H9 (cell line): ENCODE data around the gene ZDHHC9. TPM values are rescaled to one million over a fixed set of nuclear protein-coding genes. Genes with fewer than 3 reads are reported as not detected.

ENCODE experiments used
- DNase-seq: peaks from one replicate; pipeline ENCODE4 v3.0.0-alpha.2; 2017
- H2AFZ ChIP-seq: one replicate; pipeline ENCODE4 v1.6.1; 2013; ENCODE audit warnings: mild to moderate bottlenecking, low read length, control low read depth, moderate library complexity
- H2AK5ac ChIP-seq: 2 replicates; pipeline ENCODE4 v1.6.1; 2013; ENCODE audit warnings: low read length, control low read depth, mixed read lengths; ENCODE audit not compliant: insufficient read length
- H2BK120ac ChIP-seq: one replicate; pipeline ENCODE4 v1.6.1; 2013; ENCODE audit warnings: low read depth, mild to moderate bottlenecking, low read length, control low read depth, inconsistent platforms; ENCODE audit not compliant: poor library complexity, severe bottlenecking
- H2BK12ac ChIP-seq: 2 replicates; pipeline ENCODE4 v1.6.1; 2013; ENCODE audit warnings: low read length, control low read depth, mixed read lengths, low read depth; ENCODE audit not compliant: insufficient read length
- H2BK15ac ChIP-seq: 2 replicates; pipeline ENCODE4 v1.6.1; 2013; ENCODE audit warnings: low read depth, low read length, control low read depth
- H2BK20ac ChIP-seq: one replicate; pipeline ENCODE4 v1.6.1; 2013; ENCODE audit warnings: low read depth, mild to moderate bottlenecking, low read length, control low read depth, inconsistent platforms; ENCODE audit not compliant: poor library complexity, severe bottlenecking
- H2BK5ac ChIP-seq: 2 replicates; pipeline ENCODE4 v1.6.1; 2013; ENCODE audit warnings: low read length, control low read depth, mixed read lengths; ENCODE audit not compliant: insufficient read length
- H3K14ac ChIP-seq: 2 replicates; pipeline ENCODE4 v1.6.1; 2013; ENCODE audit warnings: low read length, control low read depth; ENCODE audit not compliant: insufficient read depth
- H3K18ac ChIP-seq: 2 replicates; pipeline ENCODE4 v1.6.1; 2013; ENCODE audit warnings: low read depth, mild to moderate bottlenecking, mixed read lengths, low read length, control low read depth; ENCODE audit not compliant: insufficient read length
- H3K23ac ChIP-seq: 2 replicates; pipeline ENCODE4 v1.6.1; 2013; ENCODE audit warnings: low read length, control low read depth, mixed read lengths, low read depth; ENCODE audit not compliant: insufficient read length
- H3K23me2 ChIP-seq: 2 replicates; pipeline ENCODE4 v1.6.1; 2013; ENCODE audit warnings: low read depth, mild to moderate bottlenecking, mixed read lengths, low read length, control low read depth; ENCODE audit not compliant: insufficient read length, poor library complexity, severe bottlenecking
- H3K27ac ChIP-seq: 2 replicates; pipeline ENCODE4 v1.5.1; 2013; ENCODE audit warnings: low read length, control low read depth, mixed read lengths, low read depth; ENCODE audit not compliant: insufficient read length
- H3K27me3 ChIP-seq: 2 replicates; pipeline ENCODE4 v1.6.1; 2013; ENCODE audit warnings: low read length, control low read depth, inconsistent platforms; ENCODE audit not compliant: insufficient read depth
- H3K4ac ChIP-seq: 2 replicates; pipeline ENCODE4 v1.6.1; 2013; ENCODE audit warnings: low read depth, mild to moderate bottlenecking, control low read depth, inconsistent platforms, low read length, moderate library complexity
- H3K4me1 ChIP-seq: 2 replicates; pipeline ENCODE4 v1.6.1; 2013; ENCODE audit warnings: low read length, control low read depth, inconsistent platforms; ENCODE audit not compliant: insufficient read depth
- H3K4me2 ChIP-seq: 2 replicates; pipeline ENCODE4 v1.6.1; 2013; ENCODE audit warnings: low read length, control low read depth, mixed read lengths; ENCODE audit not compliant: insufficient read length, insufficient read depth
- H3K56ac ChIP-seq: 2 replicates; pipeline ENCODE4 v1.6.1; 2013; ENCODE audit warnings: low read depth, mild to moderate bottlenecking, mixed read lengths, low read length, control low read depth; ENCODE audit not compliant: insufficient read length
- H3K79me1 ChIP-seq: 2 replicates; pipeline ENCODE4 v1.6.1; 2013; ENCODE audit warnings: low read depth, mild to moderate bottlenecking, moderate library complexity, low read length, control low read depth, inconsistent platforms; ENCODE audit not compliant: insufficient read depth, poor library complexity, severe bottlenecking
- H3K79me2 ChIP-seq: 2 replicates; pipeline ENCODE4 v1.6.1; 2013; ENCODE audit warnings: low read length, control low read depth, inconsistent platforms; ENCODE audit not compliant: insufficient read depth
- H3K9ac ChIP-seq: 2 replicates; pipeline ENCODE4 v1.6.1; 2013; ENCODE audit warnings: low read length, control low read depth, mixed read lengths; ENCODE audit not compliant: insufficient read length; ENCODE audit errors: extremely low read depth
- H3K9me3 ChIP-seq: one replicate; pipeline ENCODE4 v1.6.1; 2013; ENCODE audit warnings: low read depth, low read length, inconsistent platforms; ENCODE audit not compliant: control insufficient read depth
- H3T11ph ChIP-seq: one replicate; pipeline ENCODE4 v1.6.1; 2013; ENCODE audit warnings: mild to moderate bottlenecking, low read length, control low read depth, inconsistent platforms
- H4K20me1 ChIP-seq: one replicate; pipeline ENCODE4 v1.6.1; 2013; ENCODE audit not compliant: control insufficient read depth, insufficient read length, insufficient read depth
- H4K5ac ChIP-seq: 2 replicates; pipeline ENCODE4 v1.6.1; 2013; ENCODE audit warnings: low read depth, mild to moderate bottlenecking, mixed read lengths, low read length, control low read depth; ENCODE audit not compliant: insufficient read length
- H4K8ac ChIP-seq: replicated peaks from 2 replicates; pipeline ENCODE4 v1.6.1; 2013; ENCODE audit warnings: low read length, control low read depth, mixed read lengths, low read depth; ENCODE audit not compliant: insufficient read length
- H4K91ac ChIP-seq: 2 replicates; pipeline ENCODE4 v1.6.1; 2013; ENCODE audit warnings: low read depth, mild to moderate bottlenecking, moderate library complexity, mixed read lengths, low read length, control low read depth; ENCODE audit not compliant: insufficient read length
- H3K27ac Mint-ChIP-seq, 3 experiments: 2 replicates in 2 of 3; 3 replicates in 1 of 3; pipeline ENCODE4 v1.8.0; 2020 to 2021; ENCODE audit warnings: mixed read lengths in 3 of 3, mild to moderate bottlenecking in 1 of 3, moderate library complexity in 1 of 3
- H3K27me3 Mint-ChIP-seq: 2 replicates; pipeline ENCODE4 v1.8.0; 2021; ENCODE audit warnings: low read depth, mild to moderate bottlenecking, moderate library complexity, mixed read lengths
- H3K36me3 Mint-ChIP-seq, 3 experiments: 2 replicates in 2 of 3; 3 replicates in 1 of 3; pipeline ENCODE4 v1.8.0; 2020 to 2021; ENCODE audit warnings: low read depth in 3 of 3, mixed read lengths in 3 of 3; ENCODE audit not compliant: insufficient read depth in 1 of 3
- H3K4me1 Mint-ChIP-seq, 2 experiments: 2 replicates each; pipeline ENCODE4 v1.8.0; 2020; ENCODE audit warnings: mixed read lengths in 2 of 2
- H3K4me3 Mint-ChIP-seq, 2 experiments: 2 replicates in 1 of 2; 3 replicates in 1 of 2; pipeline ENCODE4 v1.8.0; 2020 to 2021; ENCODE audit warnings: mild to moderate bottlenecking in 2 of 2, mixed read lengths in 2 of 2, moderate library complexity in 1 of 2
- H3K9me3 Mint-ChIP-seq, 2 experiments: 2 replicates in 1 of 2; 3 replicates in 1 of 2; pipeline ENCODE4 v1.8.0; 2020; ENCODE audit warnings: mild to moderate bottlenecking in 2 of 2, mixed read lengths in 2 of 2, moderate library complexity in 1 of 2
- CTCF ChIP-seq: fragments of 200-600 bp; sonication (generic); conservative IDR thresholded peaks from 3 replicates; pipeline ENCODE4 v1.8.0; 2021; ENCODE audit warnings: antibody characterized with exemption, mild to moderate bottlenecking
- WGBS: extraction: QIAGEN DNeasy Blood & Tissue Kit; methylation state at CpG from one replicate; pipeline ENCODE4 v1.1.7; 2013; ENCODE audit warnings: missing lambda C conversion rate, low lambda C conversion rate, mixed read lengths; ENCODE audit not compliant: insufficient read length; ENCODE audit errors: extremely low coverage; 5-methylcytosine and 5-hydroxymethylcytosine counted together
- total RNA-seq: library from RNA; stranded (reverse); gene quantifications from 2 replicates; pipeline ENCODE4 v1.2.1, GENCODE V29; 2021

The ZDHHC9 gene
- total RNA-seq, 1 experiment from 2014 or later, result 21.0 TPM

- Histone ChIP-seq H2BK15ac (no peak overlapping the region), H3K9me3 (no peaks in the 10 kb centered on the region), H2AK5ac (no peak overlapping the region), H4K20me1 (no peaks in the 10 kb centered on the region), H3K23me2 (no peaks in the 10 kb centered on the region), H4K5ac (no peak overlapping the region), H3K79me2 (no peaks in the 10 kb centered on the region), H4K91ac (no peak overlapping the region), H3K4me2 (no peak overlapping the region), H2BK120ac (no peak overlapping the region), H2BK12ac (no peak overlapping the region), H2BK20ac (no peak overlapping the region), H2AFZ (no peak overlapping the region), H3K4me1 (no peaks in the 10 kb centered on the region), H4K8ac (no peak overlapping the region), H3K14ac (no peak overlapping the region), H3K4ac (no peak overlapping the region), H3K79me1 (no peaks in the 10 kb centered on the region), H3K27ac (no peak overlapping the region), H2BK5ac (no peak overlapping the region), H3K9ac (no peak overlapping the region), H3K56ac (no peak overlapping the region), H3T11ph (no peak overlapping the region), H3K27me3 (no peaks in the 10 kb centered on the region), H3K23ac (no peak overlapping the region), H3K18ac (no peak overlapping the region)
- H3K4me3 Mint-ChIP-seq, result no peak overlapping the region
- no peaks in the 10 kb centered on the region for H3K4me1 Mint-ChIP-seq
- no peaks in the 10 kb centered on the region; the same call in 1 of the 2 replicates for H3K27me3 Mint-ChIP-seq
- no CpG with 5 or more reads among the region's 3 CpGs for WGBS
- peak overlapping the region in 1 of 3 experiments; percentile 80; a peak in 2 of 7 replicates for H3K27ac Mint-ChIP-seq
- peaks cover 0 to 6% (median 0%) of the 10 kb centered on the region in 3 experiments; a peak in 2 of 7 replicates for H3K36me3 Mint-ChIP-seq
- TF ChIP-seq CTCF, result no peak
- peaks cover 0 to 67% of the 10 kb centered on the region in 2 experiments; a peak in 3 of 5 replicates for H3K9me3 Mint-ChIP-seq
- DNase-seq, result no peak
Observed at GRCh38 chrX:129790146-129790545, 53.5 kb downstream of the ZDHHC9 start.
